ENCODE results near the gene CLDN5. TPM values are rescaled to one million over a fixed set of nuclear protein-coding genes. Genes with fewer than 3 reads are reported as not detected.

The CLDN5 gene
- total RNA-seq, 1 experiment from 2014 or later: not detected

DNA sequence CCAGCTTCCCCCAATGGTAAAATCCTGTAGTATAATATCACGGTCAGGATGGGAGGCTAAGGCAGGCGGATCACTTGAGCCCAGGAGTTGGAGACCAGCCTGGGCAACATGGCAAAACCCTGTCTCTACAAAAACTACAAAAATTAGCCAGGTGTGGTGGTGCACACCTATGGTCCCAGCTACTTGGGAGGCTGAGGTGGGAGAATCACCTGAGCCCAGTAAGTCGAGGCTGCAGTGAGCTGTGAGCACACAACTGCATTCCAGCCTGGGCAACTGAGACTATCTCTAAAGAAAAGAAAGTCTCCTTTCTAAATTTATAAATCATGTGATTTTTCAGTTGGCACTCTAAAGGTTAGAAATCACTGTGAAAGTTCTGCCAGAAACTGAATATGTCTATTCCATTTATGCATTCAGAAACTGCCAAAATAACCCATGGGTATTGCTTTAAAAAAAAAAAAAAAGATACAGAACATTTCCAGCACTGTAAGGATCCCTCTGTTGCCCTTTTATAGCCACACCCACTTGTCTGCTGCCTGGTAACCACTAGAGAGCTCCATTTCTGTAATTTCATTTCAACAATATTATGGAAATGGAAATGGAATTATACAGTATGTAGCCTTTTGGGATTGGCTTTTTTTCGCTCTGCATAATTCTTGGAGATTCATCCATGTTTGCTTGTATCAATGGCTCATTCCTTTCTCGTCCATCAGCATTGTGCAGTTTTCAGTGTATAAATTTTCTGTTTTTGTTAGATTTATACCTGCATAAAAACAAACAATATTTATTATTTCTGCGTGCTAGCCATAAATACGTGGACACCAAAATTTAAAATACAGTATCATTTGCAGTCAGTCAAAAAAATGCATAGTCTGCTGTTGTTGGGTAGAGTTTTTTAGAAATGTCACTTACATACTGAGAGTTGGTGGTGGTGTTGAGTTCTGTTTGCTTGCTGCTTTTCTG is 35.0 kb downstream of the CLDN5 start:
- Mint-ChIP-seq H3K27ac (ENCODE audit: unreplicated experiment) (no peak overlapping the region), H3K27me3 (ENCODE audit: insufficient read depth, unreplicated experiment) (no peaks in the 10 kb centered on the region), H3K4me3 (ENCODE audit: unreplicated experiment) (no peak overlapping the region), H3K4me1 (ENCODE audit: low read depth, unreplicated experiment) (no peaks in the 10 kb centered on the region), H3K9me3 (ENCODE audit: unreplicated experiment) (no peaks in the 10 kb centered on the region), H3K36me3 (ENCODE audit: insufficient read depth, unreplicated experiment) (peaks cover 56% of the 10 kb centered on the region)
- ChIA-PET CTCF (interaction anchor here (0.7 kb wide), 1 partner anchor 410 kb away, joined by 3 read pairs; no protein-coding TSS in a partner anchor), POLR2A (no interaction called here)
- Histone ChIP-seq H3K4me3 (ENCODE audit: low read depth, low read length) (no peak overlapping the region), H3K4me1 (no peaks in the 10 kb centered on the region), H3K36me3 (ENCODE audit: control insufficient read depth, insufficient read depth, low read length) (no peaks in the 10 kb centered on the region), H3K27me3 (replicated peaks; ENCODE audit: control insufficient read depth, insufficient read depth, low read length) (no peaks in the 10 kb centered on the region), H3K9me3 (no peaks in the 10 kb centered on the region)
- no peak for DNase-seq
- BruUV-seq (replicated peaks): no TSS peak
- intact Hi-C loops (cut with micrococcal nuclease; ENCODE audit: unreplicated experiment): no loop called here
- TF ChIP-seq, protein P1, sequence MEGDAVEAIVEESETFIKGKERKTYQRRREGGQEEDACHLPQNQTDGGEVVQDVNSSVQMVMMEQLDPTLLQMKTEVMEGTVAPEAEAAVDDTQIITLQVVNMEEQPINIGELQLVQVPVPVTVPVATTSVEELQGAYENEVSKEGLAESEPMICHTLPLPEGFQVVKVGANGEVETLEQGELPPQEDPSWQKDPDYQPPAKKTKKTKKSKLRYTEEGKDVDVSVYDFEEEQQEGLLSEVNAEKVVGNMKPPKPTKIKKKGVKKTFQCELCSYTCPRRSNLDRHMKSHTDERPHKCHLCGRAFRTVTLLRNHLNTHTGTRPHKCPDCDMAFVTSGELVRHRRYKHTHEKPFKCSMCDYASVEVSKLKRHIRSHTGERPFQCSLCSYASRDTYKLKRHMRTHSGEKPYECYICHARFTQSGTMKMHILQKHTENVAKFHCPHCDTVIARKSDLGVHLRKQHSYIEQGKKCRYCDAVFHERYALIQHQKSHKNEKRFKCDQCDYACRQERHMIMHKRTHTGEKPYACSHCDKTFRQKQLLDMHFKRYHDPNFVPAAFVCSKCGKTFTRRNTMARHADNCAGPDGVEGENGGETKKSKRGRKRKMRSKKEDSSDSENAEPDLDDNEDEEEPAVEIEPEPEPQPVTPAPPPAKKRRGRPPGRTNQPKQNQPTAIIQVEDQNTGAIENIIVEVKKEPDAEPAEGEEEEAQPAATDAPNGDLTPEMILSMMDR (IDR thresholded peaks at IDR 0.05; ENCODE audit: insufficient read depth in 1 of 2, low read depth in 1 of 2, low read length in 1 of 2, severe bottlenecking in 1 of 2, unreplicated experiment in 1 of 2): no peak

DNA sequence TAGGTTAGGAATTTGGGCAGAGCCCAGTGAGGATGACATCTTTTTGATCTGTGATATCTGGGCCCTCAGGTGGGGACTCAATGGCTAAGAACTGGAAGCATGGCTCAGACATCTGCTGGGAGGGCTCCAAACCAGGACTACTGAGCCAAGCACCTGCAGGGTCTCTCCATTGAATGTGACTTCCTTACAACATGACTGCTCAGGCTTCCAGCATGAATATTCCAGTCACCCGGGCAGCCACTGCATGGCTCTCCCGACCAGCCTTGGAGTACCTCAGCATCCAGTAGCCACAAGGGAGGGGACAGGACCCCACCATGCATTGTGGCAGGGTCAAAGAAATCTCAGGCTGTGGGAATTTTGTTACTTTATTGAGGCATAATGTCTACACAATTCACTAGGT is 35.9 kb downstream of the CLDN5 start:
- ChIA-PET CTCF (interaction anchor here (0.9 kb wide), 1 partner anchor 142 kb away, joined by 7 read pairs; no protein-coding TSS in a partner anchor), POLR2A (no interaction called here)
- no peaks in the 10 kb centered on the region for H3K9me3 Mint-ChIP-seq (ENCODE audit: unreplicated experiment)
- intact Hi-C loops (cut with micrococcal nuclease; ENCODE audit: unreplicated experiment): no loop called here
- Histone ChIP-seq H3K36me3 (ENCODE audit: control insufficient read depth, insufficient read depth, low read length) (0 out of 2 replicates have a peak, but pooled peaks cover 2% of the 10 kb centered on the region), H3K4me3 (ENCODE audit: low read depth, low read length) (no peak overlapping the region), H3K4me1 (no peaks in the 10 kb centered on the region), H3K9me3 (no peaks in the 10 kb centered on the region), H3K27me3 (replicated peaks; ENCODE audit: control insufficient read depth, insufficient read depth, low read length) (no peaks in the 10 kb centered on the region)
- H3K36me3 Mint-ChIP-seq (ENCODE audit: insufficient read depth, unreplicated experiment): peaks cover 58% of the 10 kb centered on the region
- H3K27me3 Mint-ChIP-seq (ENCODE audit: insufficient read depth, unreplicated experiment): no peaks in the 10 kb centered on the region
- no peak overlapping the region for H3K4me3 Mint-ChIP-seq (ENCODE audit: unreplicated experiment)
- no peak overlapping the region for H3K27ac Mint-ChIP-seq (ENCODE audit: unreplicated experiment)
- no peak for DNase-seq
- TF ChIP-seq, protein P1 (IDR thresholded peaks at IDR 0.05; ENCODE audit: insufficient read depth in 1 of 2, low read depth in 1 of 2, low read length in 1 of 2, severe bottlenecking in 1 of 2, unreplicated experiment in 1 of 2): no peak
- no TSS peak for BruUV-seq (replicated peaks)
- no peaks in the 10 kb centered on the region for H3K4me1 Mint-ChIP-seq (ENCODE audit: low read depth, unreplicated experiment)

DNA sequence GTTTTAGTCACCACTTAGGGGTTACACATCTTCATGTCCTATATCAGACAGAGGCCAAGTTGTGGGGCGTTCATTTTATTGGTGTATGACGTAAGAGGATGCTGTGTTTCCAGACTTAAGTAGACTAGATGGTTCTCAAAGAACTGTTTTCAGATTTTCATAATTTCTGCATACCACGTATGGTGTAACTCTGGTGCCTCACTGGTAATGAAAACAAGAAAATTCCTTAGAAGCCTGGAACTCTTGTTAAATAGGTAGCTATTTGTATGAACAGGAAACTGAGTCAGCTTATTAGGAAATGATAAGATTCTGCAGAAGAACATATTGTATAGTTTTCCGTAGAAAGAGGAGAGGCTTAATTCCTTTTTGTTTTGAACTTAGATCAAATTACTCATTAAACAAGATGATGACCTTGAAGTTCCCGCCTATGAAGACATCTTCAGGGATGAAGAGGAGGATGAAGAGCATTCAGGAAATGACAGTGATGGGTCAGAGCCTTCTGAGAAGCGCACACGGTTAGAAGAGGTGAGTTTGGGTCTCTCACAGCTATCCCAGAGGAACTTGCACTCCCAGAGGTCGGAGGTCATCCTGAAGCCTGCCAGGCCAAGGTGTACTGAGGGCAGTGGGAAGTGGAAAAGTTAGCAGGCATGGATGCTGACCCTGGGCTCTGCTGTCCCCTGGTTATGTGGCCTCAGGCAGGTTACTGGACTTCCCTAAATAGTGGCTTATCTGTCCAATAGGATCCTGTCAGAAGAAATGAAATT is 40.5 kb downstream of the CLDN5 start:
- no TSS peak for BruUV-seq (replicated peaks)
- ChIA-PET CTCF (no interaction called here), POLR2A (no interaction called here)
- intact Hi-C loops (cut with micrococcal nuclease; ENCODE audit: unreplicated experiment): no loop called here
- Histone ChIP-seq H3K9me3 (no peaks in the 10 kb centered on the region), H3K4me3 (ENCODE audit: low read depth, low read length) (no peak overlapping the region), H3K36me3 (ENCODE audit: control insufficient read depth, insufficient read depth, low read length) (0 out of 2 replicates have a peak, but pooled peaks cover 2% of the 10 kb centered on the region), H3K4me1 (peaks cover 6% of the 10 kb centered on the region; the same call in 1 of the 2 replicates), H3K27me3 (replicated peaks; ENCODE audit: control insufficient read depth, insufficient read depth, low read length) (no peaks in the 10 kb centered on the region)
- peaks cover 9% of the 10 kb centered on the region for H3K4me1 Mint-ChIP-seq (ENCODE audit: low read depth, unreplicated experiment)
- H3K27me3 Mint-ChIP-seq (ENCODE audit: insufficient read depth, unreplicated experiment): no peaks in the 10 kb centered on the region
- no peaks in the 10 kb centered on the region for H3K9me3 Mint-ChIP-seq (ENCODE audit: unreplicated experiment)
- TF ChIP-seq, protein P1 (IDR thresholded peaks at IDR 0.05; ENCODE audit: insufficient read depth in 1 of 2, low read depth in 1 of 2, low read length in 1 of 2, severe bottlenecking in 1 of 2, unreplicated experiment in 1 of 2): no peak
- no peak overlapping the region for H3K4me3 Mint-ChIP-seq (ENCODE audit: unreplicated experiment)
- H3K27ac Mint-ChIP-seq (ENCODE audit: unreplicated experiment): no peak overlapping the region
- peaks cover 62% of the 10 kb centered on the region for H3K36me3 Mint-ChIP-seq (ENCODE audit: insufficient read depth, unreplicated experiment)
- DNase-seq: no peak

Data from Caco-2 (cell line).